Glomerular endothelial cell (primary cell): Measurements from ENCODE around the gene GM2A. TPM values are rescaled to one million over a fixed set of nuclear protein-coding genes. Genes with fewer than 3 reads are reported as not detected.
"Not testable (repeated sequence)": the region's sequence is repeated elsewhere in the genome, so short reads cannot be mapped to it uniquely, and the experiment has no call there.

Experiments used
- DNase-seq: peaks from one replicate; pipeline ENCODE4 v3.0.0-alpha.2; 2011; ENCODE audit warnings: low read depth, low spot score; ENCODE audit errors: extremely low read depth
- total RNA-seq: library from RNA; depleted of rRNA; stranded (reverse); fragments of >200 nt; gene quantifications from 2 replicates; pipeline ENCODE4 v1.2.3, GENCODE V29; 2015

The GM2A gene
- total RNA-seq, 1 donor from 2014 or later: 38.4 TPM

- DNase-seq: no peak
Measured at GRCh38 chr5:151227918-151228447, 25.0 kb upstream of the GM2A start.

- no peak for DNase-seq
Measured at GRCh38 chr5:151228986-151229385, 24.0 kb upstream of the GM2A start.

GRCh38 chr5:151230048-151230680, 22.8 kb upstream of the GM2A start:
- DNase-seq: no peak

GRCh38 chr5:151231359-151231758, 21.6 kb upstream of the GM2A start:
- DNase-seq: no peak

GRCh38 chr5:151233616-151234085, 19.3 kb upstream of the GM2A start:
- no peak for DNase-seq

- DNase-seq: no peak
Measured at GRCh38 chr5:151234476-151235238, 18.3 kb upstream of the GM2A start.

- not testable (repeated sequence) for DNase-seq
Measured at GRCh38 chr5:151235239-151235571, 17.8 kb upstream of the GM2A start.

- no peak for DNase-seq
Measured at GRCh38 chr5:151236888-151237287, 16.1 kb upstream of the GM2A start.

- no peak for DNase-seq
Measured at GRCh38 chr5:151237685-151238084, 15.3 kb upstream of the GM2A start.

- DNase-seq: no peak
Measured at GRCh38 chr5:151238303-151238741, 14.7 kb upstream of the GM2A start.

- DNase-seq: no peak
Measured at GRCh38 chr5:151239237-151239861, 13.6 kb upstream of the GM2A start.

- DNase-seq: not testable (repeated sequence)
Measured at GRCh38 chr5:151240268-151240835, 12.6 kb upstream of the GM2A start.

- DNase-seq: no peak
Measured at GRCh38 chr5:151240924-151241635, 11.9 kb upstream of the GM2A start.

GRCh38 chr5:151243127-151243526, 9.9 kb upstream of the GM2A start:
- DNase-seq: no peak

GRCh38 chr5:151243564-151243963, 9.4 kb upstream of the GM2A start:
- no peak for DNase-seq

GRCh38 chr5:151244206-151244605, 8.8 kb upstream of the GM2A start:
- no peak for DNase-seq

GRCh38 chr5:151245680-151246219, 7.2 kb upstream of the GM2A start:
- no peak for DNase-seq

- DNase-seq: no peak
Measured at GRCh38 chr5:151248651-151249050, 4.3 kb upstream of the GM2A start.

- no peak for DNase-seq
Measured at GRCh38 chr5:151249281-151249680, 3.7 kb upstream of the GM2A start.

GRCh38 chr5:151250346-151251000, 2.5 kb upstream of the GM2A start:
- no peak for DNase-seq
